GM21529 (cell line): Measurements from ENCODE around the gene KIAA1217.

ENCODE experiments used
- ATAC-seq: cut with Tn5 transposase; IDR thresholded peaks from one replicate; pipeline ENCODE4 v1.9.1; 2021; ENCODE audit not compliant: unreplicated experiment

Gene KIAA1217

GRCh38 chr10:24541239-24541753 lies 332.4 kb downstream of the KIAA1217 start:
- ATAC-seq, result no peak

DNA sequence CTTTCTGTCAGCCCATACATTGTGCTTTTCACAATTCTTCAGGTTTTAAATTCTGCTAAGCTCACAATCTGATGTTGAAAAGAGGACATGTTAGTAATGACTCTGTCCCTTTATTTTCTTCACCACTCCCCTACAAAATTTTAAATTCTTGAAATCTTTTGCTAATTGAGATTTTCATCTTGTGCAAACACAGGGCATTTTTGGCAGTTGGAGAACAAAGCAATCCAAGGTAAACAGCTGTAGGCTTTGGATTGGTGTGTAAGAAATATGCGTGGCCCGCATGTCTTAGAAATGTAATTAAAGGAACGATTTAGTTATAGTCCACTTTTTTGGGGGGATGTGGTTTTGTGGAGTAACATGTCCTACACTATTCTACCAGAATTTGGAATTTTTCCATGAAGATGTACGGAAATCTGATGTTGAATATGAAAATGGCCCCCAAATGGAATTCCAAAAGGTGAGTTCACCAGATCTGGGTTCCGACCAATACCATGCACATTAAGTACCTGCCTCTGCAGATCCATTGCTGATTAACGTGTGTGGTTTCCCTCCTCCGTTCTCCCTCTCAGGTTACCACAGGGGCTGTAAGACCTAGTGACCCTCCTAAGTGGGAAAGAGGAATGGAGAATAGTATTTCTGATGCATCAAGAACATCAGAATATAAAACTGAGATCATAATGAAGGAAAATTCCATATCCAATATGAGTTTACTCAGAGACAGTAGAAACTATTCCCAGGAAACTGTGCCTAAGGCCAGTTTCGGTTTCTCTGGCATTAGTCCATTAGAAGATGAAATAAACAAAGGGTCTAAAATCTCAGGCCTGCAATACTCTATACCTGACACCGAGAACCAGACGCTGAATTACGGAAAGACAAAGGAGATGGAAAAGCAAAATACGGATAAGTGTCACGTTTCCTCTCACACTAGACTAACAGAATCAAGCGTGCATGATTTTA lies 333.7 kb downstream of the KIAA1217 start:
- no peak for ATAC-seq

- ATAC-seq, result no peak
These were observed 335.8 kb downstream of the KIAA1217 start for GRCh38 chr10:24544776-24545175.

GRCh38 chr10:24545585-24545984 lies 336.6 kb downstream of the KIAA1217 start:
- no peak for ATAC-seq

DNA sequence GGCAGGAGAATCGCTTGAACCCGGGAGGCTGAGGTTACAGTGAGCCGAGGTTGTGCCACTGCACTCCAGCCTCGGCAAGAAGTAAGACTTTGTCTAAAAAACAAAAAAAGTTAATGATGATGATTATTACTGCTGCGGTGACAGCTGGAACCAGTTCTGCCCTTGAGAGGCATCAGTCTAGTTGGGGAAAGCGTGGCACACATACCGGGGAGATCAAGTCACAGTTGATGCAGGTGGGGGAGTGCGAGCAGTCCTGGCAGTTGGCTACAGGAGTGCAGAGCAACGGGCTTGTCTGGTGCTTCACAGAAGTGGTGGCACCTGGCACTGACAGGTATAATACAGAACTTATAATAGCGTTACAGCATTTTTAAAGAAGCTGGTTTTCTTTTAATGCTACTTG lies 341.7 kb downstream of the KIAA1217 start:
- ATAC-seq, result no peak

GRCh38 chr10:24551161-24551560 lies 342.2 kb downstream of the KIAA1217 start:
- ATAC-seq, result no peak

GRCh38 chr10:24552346-24553016 lies 343.5 kb downstream of the KIAA1217 start:
- peak; percentile 65 for ATAC-seq

DNA sequence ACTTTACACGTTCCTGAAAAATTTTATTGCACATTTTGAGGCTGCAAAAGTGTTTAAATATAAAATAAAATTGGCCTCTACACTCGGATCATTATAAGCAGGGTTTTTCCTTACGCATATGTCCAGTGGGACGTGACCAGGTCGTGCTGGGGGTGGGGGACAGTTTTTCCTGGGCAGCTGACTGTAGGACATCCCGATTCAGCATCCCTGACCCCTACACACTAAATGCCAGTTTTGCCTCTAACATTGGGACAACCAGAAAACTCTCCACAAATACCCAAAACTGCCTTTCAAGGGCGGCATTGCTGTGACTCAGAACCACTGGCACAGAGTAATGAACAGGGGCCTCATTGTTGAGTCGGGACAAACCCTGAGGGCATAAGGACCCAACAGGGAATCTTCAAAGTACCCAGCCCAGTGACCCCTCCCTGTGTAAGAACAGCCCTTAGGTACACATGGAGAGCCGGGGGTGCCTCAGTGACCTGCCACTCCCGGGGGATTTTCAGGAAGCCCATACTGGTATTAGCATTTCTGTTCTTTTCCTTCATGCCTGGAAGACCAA lies 344.2 kb downstream of the KIAA1217 start:
- ATAC-seq, result no peak

DNA sequence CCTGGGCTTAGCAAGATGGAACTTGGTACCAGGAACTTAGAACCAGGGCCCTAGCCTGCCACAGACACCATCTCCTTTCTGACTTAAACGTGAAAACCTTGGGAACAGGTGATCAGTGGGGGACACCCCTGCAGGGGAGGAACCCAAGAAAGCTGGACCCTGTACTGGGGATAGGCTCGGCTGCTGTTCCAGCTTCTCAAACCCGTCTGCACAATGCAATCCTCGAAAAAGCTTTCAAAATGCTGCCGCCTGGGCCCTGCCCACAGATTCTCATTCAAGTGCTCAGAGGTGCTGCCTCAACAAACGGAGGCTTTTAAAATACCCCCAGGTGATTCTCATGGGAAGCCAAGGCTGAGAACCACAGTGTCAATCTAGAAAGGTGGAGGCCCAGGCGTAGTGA lies 345.1 kb downstream of the KIAA1217 start:
- ATAC-seq, result no peak

DNA sequence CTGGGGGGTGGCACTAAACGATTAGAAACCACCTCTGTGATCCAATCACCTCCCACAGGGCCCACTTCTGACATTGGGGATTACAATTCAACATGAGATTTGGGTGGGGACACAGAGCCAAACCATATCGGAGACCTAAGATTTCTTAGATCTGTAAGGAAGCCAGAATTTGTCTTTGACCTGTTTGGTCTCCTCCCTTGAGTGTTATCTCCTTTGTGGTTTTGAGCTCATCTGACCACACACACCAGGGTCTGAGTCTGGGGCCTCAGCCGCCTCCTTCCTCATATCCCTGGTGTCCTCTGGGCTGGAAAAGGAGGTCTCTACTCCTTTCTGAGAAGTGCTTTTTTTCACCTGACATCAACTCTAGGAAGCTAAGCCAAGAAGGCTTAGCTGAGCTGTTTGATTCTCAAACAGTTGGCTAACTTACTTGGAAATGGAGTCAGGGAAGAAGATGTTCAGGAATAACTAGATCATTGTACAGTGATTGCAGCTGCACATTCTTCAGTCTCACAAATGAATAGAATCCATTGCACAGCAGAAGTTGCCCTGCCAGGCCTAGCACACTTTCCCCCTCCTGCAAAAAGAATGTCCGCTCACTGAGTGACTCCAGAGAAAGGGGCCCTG lies 347.3 kb downstream of the KIAA1217 start:
- no peak for ATAC-seq

DNA sequence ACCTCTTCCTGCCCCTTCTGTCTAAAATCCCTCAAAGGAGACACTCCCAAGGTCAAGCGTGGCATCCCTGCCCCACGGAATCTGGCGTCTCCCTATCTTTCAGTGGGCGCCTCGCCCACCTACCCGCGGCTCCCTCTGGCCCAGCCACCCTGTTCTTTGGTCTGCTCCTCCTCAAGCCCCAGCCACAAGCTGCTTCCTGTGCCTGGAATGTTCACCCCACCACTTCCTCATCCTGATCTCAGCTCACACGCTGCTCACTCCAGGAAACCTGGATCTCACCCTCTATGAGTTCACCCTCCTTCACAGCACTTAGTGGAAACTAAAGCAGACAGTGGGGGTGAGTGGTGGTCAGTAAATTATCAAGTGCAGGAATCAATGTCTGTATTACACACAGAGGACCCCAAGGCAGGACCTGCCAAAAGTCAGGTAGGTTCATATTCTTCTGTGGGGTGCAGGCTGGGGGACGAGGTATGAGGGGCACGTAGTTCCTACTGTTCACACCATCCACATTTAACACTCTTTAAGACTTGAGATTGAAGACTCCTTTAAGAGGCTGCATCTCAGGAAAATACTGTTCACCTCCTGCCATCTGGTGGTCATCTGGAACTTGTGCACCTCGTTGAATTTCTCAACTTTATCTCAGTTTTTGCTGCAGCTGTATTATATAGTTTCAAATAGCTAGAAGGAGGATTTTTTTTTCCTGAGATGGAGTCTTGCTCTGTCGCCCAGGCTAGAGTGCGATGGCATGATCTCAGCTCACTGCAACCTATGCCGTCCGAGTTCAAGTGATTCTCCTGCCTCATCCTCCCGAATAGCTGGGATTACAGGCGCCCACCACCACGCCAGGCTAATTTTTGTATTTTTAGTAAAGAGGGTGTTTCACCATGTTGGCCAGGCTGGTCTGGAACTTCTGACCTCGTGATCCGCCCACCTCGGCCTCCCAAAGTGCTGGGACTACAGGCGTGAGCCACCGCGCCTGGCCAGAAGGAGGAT lies 348.1 kb downstream of the KIAA1217 start:
- peak; percentile 64 for ATAC-seq

DNA sequence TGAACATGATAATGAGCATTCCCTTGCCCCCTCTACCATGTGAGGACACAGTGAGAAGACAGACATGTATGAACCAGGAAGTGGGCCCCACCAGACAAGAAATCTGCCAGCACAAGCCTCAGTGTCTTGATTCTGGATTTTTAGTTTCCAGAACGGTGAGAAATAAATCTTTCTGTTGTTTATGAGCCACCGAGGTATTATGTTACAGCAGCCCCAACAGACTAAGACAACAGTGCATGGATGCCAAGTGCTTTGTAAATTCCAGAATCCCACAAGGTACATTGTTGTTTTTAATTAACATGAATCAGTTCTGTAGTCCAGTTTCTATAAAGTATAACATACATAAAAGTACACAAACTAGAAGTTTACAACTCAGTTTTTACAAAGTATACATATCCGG lies 352.5 kb downstream of the KIAA1217 start:
- no peak for ATAC-seq

DNA sequence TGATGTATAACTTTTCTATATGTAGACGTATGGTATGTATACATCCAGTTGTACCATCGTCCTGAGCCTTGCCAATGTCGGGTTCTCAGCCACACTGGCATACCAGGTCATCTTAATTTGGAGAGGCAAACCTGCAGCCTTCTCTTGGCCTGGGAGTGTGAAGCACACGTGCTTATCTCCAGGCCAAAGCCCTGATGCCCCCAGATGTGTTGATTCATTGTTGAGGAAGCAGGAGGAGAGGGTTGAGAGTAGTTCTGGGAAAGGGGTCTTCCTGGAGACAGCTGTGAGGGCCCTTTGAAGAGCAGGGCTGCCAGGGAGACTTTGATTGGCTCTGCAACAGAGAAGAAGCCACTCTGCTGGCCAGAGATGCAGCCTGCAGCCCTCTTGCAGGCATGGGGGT lies 359.1 kb downstream of the KIAA1217 start:
- ATAC-seq, result no peak

GRCh38 chr10:24569330-24569796 lies 360.4 kb downstream of the KIAA1217 start:
- no peak for ATAC-seq

DNA sequence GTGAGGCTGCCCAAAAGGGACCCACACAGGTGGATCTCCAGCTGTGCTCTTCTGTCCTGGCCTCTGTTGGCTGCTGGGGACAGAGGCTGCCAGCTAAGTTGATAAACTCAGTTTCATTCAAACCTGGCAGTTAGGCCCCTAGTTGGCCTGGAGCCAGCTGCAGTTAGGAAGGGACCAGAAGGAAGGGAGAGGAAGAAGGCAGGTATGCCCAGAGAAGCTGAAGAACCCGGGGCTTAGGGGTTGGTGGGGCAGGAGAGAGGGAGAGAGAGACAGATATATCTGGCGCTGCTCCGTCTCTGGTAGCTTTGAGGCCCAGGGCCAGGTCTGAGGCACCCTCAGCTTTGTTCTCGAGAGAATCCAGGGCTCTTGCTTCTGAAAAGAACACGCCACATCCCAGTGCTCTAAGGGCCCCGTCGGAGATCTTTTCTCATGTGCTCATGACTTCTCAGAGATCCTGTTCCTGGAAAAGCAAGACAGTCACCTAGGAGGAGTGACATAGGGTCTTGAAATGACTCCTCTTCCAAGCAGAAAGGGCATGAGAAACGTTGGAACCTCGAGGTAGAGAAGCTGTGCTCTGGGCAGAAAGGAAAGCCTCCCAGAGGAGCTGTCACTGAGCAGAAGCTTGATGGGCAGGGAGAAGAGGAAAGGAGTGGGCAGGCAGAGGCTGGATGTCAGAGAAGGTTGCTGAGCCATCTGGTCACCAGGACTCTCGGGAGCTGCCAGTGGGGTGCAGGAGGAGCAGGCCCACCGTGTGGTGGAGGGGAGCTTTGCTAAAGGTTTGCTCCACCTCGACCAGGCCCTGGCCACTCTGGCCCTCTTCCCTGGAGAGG lies 361.1 kb downstream of the KIAA1217 start:
- no peak for ATAC-seq

GRCh38 chr10:24570658-24571426 lies 361.9 kb downstream of the KIAA1217 start:
- no peak for ATAC-seq

- no peak for ATAC-seq
These were observed 363.0 kb downstream of the KIAA1217 start for GRCh38 chr10:24571870-24572450.

DNA sequence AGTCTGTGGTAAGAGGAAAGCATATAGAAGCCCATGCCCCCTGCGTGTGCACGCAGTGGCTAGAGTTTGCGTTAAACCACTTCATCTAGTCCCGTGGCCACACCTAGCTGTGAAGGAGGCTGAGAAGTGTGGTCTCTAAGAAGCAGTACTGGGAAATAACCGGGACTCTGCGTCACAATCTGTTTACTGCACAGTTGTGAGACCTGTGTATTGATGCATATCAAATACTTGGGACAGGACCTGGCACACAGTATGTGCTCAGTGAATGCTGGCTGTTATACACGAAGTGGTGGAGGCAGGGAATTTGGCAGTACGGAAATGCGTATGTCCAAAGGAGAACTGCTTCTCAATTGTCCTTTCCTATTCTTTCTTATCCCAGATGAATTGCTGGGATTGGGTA lies 365.2 kb downstream of the KIAA1217 start:
- ATAC-seq, result no peak
